Natural killer cell (primary cell): ENCODE data around the gene SCAF8. TPM values are rescaled to one million over a fixed set of nuclear protein-coding genes. Genes with fewer than 3 reads are reported as not detected.

Experiments
- ATAC-seq, 3 donors: fragments of 150-1000 bp in 2 of 3; fragments of 200-7000 bp in 1 of 3; cut with Tn5 transposase; 1 replicate in 1 of 3; 2 replicates in 2 of 3; pipeline ENCODE4 v1.10.0; 2021; ENCODE audit warnings: mild to moderate bottlenecking in 2 of 3, moderate library complexity in 2 of 3
- DNase-seq, 2 donors: peaks; one replicate each; pipeline versions ENCODE4 v3.0.0 to v3.0.0-alpha.2; 2013 to 2021; ENCODE audit warnings: mixed read lengths in 1 of 2
- H3K27ac ChIP-seq: one replicate; pipeline ENCODE4 v1.5.1; 2013; ENCODE audit warnings: mild to moderate bottlenecking, low read length
- H3K27me3 ChIP-seq: one replicate; pipeline ENCODE4 v1.6.1; 2013; ENCODE audit warnings: low read length; ENCODE audit not compliant: control insufficient read depth, insufficient read depth
- H3K36me3 ChIP-seq: one replicate; pipeline ENCODE4 v1.6.1; 2013; ENCODE audit warnings: low read length; ENCODE audit not compliant: control insufficient read depth, insufficient read depth
- H3K4me1 ChIP-seq: one replicate; pipeline ENCODE4 v1.6.1; 2013; ENCODE audit warnings: low read length; ENCODE audit not compliant: control insufficient read depth, insufficient read depth
- H3K4me3 ChIP-seq: one replicate; pipeline ENCODE4 v1.5.1; 2013; ENCODE audit warnings: low read length
- H3K9me3 ChIP-seq: one replicate; pipeline ENCODE4 v1.6.1; 2013; ENCODE audit warnings: low read length; ENCODE audit not compliant: control insufficient read depth, insufficient read depth
- H3K27ac Mint-ChIP-seq, 2 donors: one replicate each; pipeline ENCODE4 v1.8.0; 2022; ENCODE audit warnings: mild to moderate bottlenecking in 2 of 2, mixed read lengths in 2 of 2, moderate library complexity in 1 of 2
- H3K27me3 Mint-ChIP-seq, 2 donors: one replicate each; pipeline ENCODE4 v1.8.0; 2022; ENCODE audit warnings: low read depth in 2 of 2, mixed read lengths in 2 of 2
- H3K36me3 Mint-ChIP-seq: one replicate; pipeline ENCODE4 v1.8.0; 2022; ENCODE audit warnings: mixed read lengths
- H3K4me1 Mint-ChIP-seq, 2 donors: one replicate each; pipeline ENCODE4 v1.8.0; 2022; ENCODE audit warnings: mixed read lengths in 2 of 2
- H3K4me3 Mint-ChIP-seq: one replicate; pipeline ENCODE4 v1.8.0; 2022; ENCODE audit warnings: mild to moderate bottlenecking, moderate library complexity, mixed read lengths
- H3K9me3 Mint-ChIP-seq, 2 donors: one replicate each; pipeline ENCODE4 v1.8.0; 2022; ENCODE audit warnings: mixed read lengths in 2 of 2
- WGBS: methylation state at CpG from one replicate; pipeline ENCODE4 v1.1.7; 2013; ENCODE audit warnings: missing lambda C conversion rate; ENCODE audit not compliant: insufficient coverage; 5-methylcytosine and 5-hydroxymethylcytosine counted together
- intact Hi-C: fragments of 100-400 bp; cut with micrococcal nuclease; formaldehyde crosslinking; loops from one replicate; pipeline ENCODE4 v1.14.2; 2022
- total RNA-seq, 4 donors: library from RNA; stranded (reverse); fragments of 120-200 nt in 1 of 4; gene quantifications; one replicate each; pipeline versions ENCODE4 v1.2.3 to v1.2.4, GENCODE V29; 2013 to 2022
- TF ChIP-seq, protein P1 (sequence below): fragments of 200-600 bp; IDR thresholded peaks from one replicate; pipeline ENCODE4 v1.8.0; 2022; ENCODE audit warnings: antibody characterized with exemption

SCAF8 gene
- total RNA-seq, 3 donors from 2014 or later (not counting 1 experiment from before 2014, with no cell fraction given): 60.0 to 74.3 (median 68.2) TPM

DNA sequence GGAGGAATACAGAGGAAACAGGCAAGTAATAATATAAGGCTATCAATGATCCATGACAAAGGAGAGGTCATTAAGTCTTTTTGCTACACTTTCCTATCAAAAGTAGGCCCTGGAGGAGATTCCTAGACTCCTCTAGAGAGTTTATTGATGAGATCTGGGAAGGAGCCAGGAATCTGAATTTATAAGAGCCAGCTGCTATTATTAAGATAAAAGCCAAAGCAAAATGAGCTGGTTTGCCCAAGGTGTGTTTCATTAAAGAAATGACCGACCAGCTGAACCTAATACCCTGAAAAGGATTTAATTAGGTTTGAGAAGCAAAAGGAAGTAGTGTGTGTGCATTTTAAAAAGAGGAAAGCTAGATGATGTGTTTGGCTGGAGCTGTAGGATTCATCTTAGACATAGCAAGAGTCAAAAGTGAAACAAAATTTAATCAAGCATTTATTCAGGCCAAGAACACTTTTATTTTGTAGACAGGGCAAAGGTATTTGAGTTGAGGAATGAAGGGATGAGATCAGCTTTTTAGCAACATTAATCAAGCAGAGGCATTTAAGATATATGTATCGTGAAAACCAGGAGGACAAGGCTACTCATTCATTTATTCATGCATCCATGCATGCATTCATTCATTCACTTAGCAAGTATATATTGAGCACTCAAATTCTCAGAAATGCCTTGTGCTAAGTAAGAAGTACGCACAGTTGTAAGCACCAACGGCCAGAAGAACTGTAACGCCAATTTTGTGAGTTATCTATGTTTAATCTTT lies 43.5 kb upstream of the SCAF8 start:
- WGBS: 88% methylated on average over 5 of the region's 5 CpGs
- DNase-seq (no peak), ATAC-seq (no peak)
- Mint-ChIP-seq H3K9me3 (no peaks in the 10 kb centered on the region), H3K27ac (no peak overlapping the region), H3K36me3 (no peaks in the 10 kb centered on the region), H3K27me3 (no peaks in the 10 kb centered on the region), H3K4me1 (no peaks in the 10 kb centered on the region), H3K4me3 (no peak overlapping the region)
- H3K4me1 ChIP-seq: no peaks in the 10 kb centered on the region
- no peak overlapping the region for H3K27ac ChIP-seq
- no peaks in the 10 kb centered on the region for H3K27me3 ChIP-seq
- no peak overlapping the region for H3K4me3 ChIP-seq
- no peaks in the 10 kb centered on the region for H3K36me3 ChIP-seq
- TF ChIP-seq, protein P1, sequence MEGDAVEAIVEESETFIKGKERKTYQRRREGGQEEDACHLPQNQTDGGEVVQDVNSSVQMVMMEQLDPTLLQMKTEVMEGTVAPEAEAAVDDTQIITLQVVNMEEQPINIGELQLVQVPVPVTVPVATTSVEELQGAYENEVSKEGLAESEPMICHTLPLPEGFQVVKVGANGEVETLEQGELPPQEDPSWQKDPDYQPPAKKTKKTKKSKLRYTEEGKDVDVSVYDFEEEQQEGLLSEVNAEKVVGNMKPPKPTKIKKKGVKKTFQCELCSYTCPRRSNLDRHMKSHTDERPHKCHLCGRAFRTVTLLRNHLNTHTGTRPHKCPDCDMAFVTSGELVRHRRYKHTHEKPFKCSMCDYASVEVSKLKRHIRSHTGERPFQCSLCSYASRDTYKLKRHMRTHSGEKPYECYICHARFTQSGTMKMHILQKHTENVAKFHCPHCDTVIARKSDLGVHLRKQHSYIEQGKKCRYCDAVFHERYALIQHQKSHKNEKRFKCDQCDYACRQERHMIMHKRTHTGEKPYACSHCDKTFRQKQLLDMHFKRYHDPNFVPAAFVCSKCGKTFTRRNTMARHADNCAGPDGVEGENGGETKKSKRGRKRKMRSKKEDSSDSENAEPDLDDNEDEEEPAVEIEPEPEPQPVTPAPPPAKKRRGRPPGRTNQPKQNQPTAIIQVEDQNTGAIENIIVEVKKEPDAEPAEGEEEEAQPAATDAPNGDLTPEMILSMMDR: no peak
- H3K9me3 ChIP-seq: no peaks in the 10 kb centered on the region
- intact Hi-C loops: no loop called here

DNA sequence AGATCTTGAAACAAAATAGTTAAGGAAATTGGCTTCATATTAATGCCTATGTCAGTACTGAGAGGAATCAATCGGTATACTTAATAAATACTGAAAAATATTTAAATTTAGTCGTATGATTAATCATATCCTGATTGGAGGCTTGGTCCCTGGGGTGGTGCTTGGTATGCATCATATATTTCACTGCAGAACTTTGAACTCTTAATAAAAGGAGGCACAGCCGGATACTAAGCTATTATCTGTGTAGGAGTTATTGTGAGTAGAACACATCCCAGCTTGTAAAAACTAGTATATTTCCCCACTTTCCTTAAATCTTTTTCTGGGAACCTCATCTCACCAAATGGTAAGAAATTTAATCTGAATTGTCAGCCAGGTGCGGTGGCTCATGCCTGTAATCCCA lies 42.4 kb upstream of the SCAF8 start:
- H3K4me3 Mint-ChIP-seq: no peak overlapping the region
- H3K27ac ChIP-seq: no peak overlapping the region
- H3K27ac Mint-ChIP-seq: no peak overlapping the region

DNA sequence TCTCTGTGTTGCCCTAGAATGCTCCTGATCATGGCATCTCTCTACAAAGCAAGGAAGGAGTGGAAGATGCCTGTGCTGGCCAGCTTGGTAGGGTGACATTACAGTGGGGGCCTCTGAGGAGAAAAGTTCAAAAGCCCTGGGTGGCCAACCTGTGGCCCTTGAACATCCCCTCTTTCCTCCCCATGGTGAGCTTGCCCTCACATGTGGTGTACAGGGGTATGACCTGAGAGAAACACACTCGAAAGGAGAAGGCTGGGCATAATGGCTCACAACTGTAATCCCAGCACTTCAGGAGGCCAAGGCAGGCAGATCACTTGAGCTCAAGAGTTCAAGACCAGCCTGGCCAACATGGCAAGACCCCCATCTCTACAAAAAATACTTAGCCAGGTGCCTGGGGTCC lies 36.6 kb upstream of the SCAF8 start:
- Mint-ChIP-seq H3K4me1 (no peaks in the 10 kb centered on the region), H3K36me3 (no peaks in the 10 kb centered on the region), H3K4me3 (no peak overlapping the region), H3K9me3 (no peaks in the 10 kb centered on the region), H3K27ac (no peak overlapping the region), H3K27me3 (peaks cover 7 to 9% of the 10 kb centered on the region in 2 donors)
- ATAC-seq (no peak), DNase-seq (no peak)
- H3K4me3 ChIP-seq: no peak overlapping the region
- intact Hi-C loops: no loop called here
- WGBS: 73% methylated on average over 1 of the region's 1 CpG
- H3K27ac ChIP-seq: no peak overlapping the region
- TF ChIP-seq, protein P1: no peak
- no peaks in the 10 kb centered on the region for H3K36me3 ChIP-seq
- H3K9me3 ChIP-seq: no peaks in the 10 kb centered on the region
- peaks cover 2% of the 10 kb centered on the region for H3K27me3 ChIP-seq
- H3K4me1 ChIP-seq: no peaks in the 10 kb centered on the region

More for the DNA sequence above, 42.4 kb upstream of the SCAF8 start:
- 97% methylated on average over 2 of the region's 4 CpGs for WGBS
- Mint-ChIP-seq H3K27me3 (no peaks in the 10 kb centered on the region), H3K4me1 (no peaks in the 10 kb centered on the region), H3K36me3 (no peaks in the 10 kb centered on the region), H3K9me3 (no peaks in the 10 kb centered on the region)
- H3K9me3 ChIP-seq: no peaks in the 10 kb centered on the region
- H3K27me3 ChIP-seq: no peaks in the 10 kb centered on the region
- no peak overlapping the region for H3K4me3 ChIP-seq
- DNase-seq: no peak
- ATAC-seq: no peak
- TF ChIP-seq, protein P1: no peak
- intact Hi-C loops: no loop called here
- no peaks in the 10 kb centered on the region for H3K36me3 ChIP-seq
- no peaks in the 10 kb centered on the region for H3K4me1 ChIP-seq

DNA sequence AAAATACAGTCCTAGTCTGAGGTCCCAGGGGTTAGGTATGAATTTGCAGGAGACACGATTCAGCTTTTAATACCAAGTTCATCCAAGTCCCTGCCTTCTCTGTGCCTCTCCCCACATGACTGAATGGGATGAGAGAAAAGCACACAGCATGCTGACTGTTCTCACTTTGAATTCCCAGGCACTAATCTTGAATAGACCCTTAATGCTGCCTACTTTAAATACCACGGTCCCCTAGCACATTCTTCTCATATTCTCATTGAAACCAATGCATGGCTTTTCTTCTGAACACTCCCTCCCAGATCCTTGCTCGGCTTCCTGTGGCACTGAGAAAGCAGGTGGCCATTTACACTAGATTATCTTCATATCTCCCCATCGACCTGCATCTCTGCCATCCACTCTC lies 30.1 kb upstream of the SCAF8 start:
- Histone ChIP-seq H3K27me3 (peaks cover 2% of the 10 kb centered on the region), H3K9me3 (no peaks in the 10 kb centered on the region), H3K4me1 (no peaks in the 10 kb centered on the region), H3K36me3 (no peaks in the 10 kb centered on the region), H3K4me3 (no peak overlapping the region), H3K27ac (no peak overlapping the region)
- WGBS: 77% methylated on average over 4 of the region's 4 CpGs
- Mint-ChIP-seq H3K36me3 (no peaks in the 10 kb centered on the region), H3K27me3 (peaks cover 22 to 41% of the 10 kb centered on the region in 2 donors), H3K4me1 (no peaks in the 10 kb centered on the region), H3K9me3 (no peaks in the 10 kb centered on the region), H3K27ac (no peak overlapping the region), H3K4me3 (no peak overlapping the region)
- no peak for DNase-seq
- intact Hi-C loops: no loop called here
- no peak for ATAC-seq
- TF ChIP-seq, protein P1: no peak
